HT-29 (cell line): Measurements from ENCODE around the gene BCAS3. TPM values are rescaled to one million over a fixed set of nuclear protein-coding genes. Genes with fewer than 3 reads are reported as not detected.
"Not testable (repeated sequence)": the region's sequence is repeated elsewhere in the genome, so short reads cannot be mapped to it uniquely, and the experiment has no call there.

Experiments used
- DNase-seq: peaks from one replicate; pipeline ENCODE4 v3.0.0-alpha.2; 2015; ENCODE audit warnings: low spot score
- total RNA-seq: library from RNA; depleted of rRNA; stranded (reverse); fragments of >200 nt; shearing (Covaris generic); gene quantifications from 2 replicates; pipeline ENCODE4 v1.2.3, GENCODE V29; 2014

The BCAS3 gene
- total RNA-seq, 1 experiment from 2014 or later, result 10.2 TPM

- DNase-seq, result no peak
Measured at GRCh38 chr17:61221597-61222471, 544.2 kb downstream of the BCAS3 start.

- no peak for DNase-seq
Measured at GRCh38 chr17:61223725-61224124, 546.1 kb downstream of the BCAS3 start.

- DNase-seq, result no peak
Measured at GRCh38 chr17:61225178-61225882, 547.7 kb downstream of the BCAS3 start.

- DNase-seq, result no peak
Measured at GRCh38 chr17:61227866-61228265, 550.2 kb downstream of the BCAS3 start.

- DNase-seq, result no peak
Measured at GRCh38 chr17:61230461-61230860, 552.8 kb downstream of the BCAS3 start.

- DNase-seq, result peak; percentile 36
Measured at GRCh38 chr17:61230972-61231820, 553.5 kb downstream of the BCAS3 start.

GRCh38 chr17:61232871-61233270, 555.2 kb downstream of the BCAS3 start:
- DNase-seq, result no peak

- no peak for DNase-seq
Measured at GRCh38 chr17:61233991-61234750, 556.5 kb downstream of the BCAS3 start.

GRCh38 chr17:61235001-61235826, 557.6 kb downstream of the BCAS3 start:
- DNase-seq, result no peak

- no peak for DNase-seq
Measured at GRCh38 chr17:61235827-61236197, 558.2 kb downstream of the BCAS3 start.

GRCh38 chr17:61237275-61237674, 559.6 kb downstream of the BCAS3 start:
- no peak for DNase-seq

GRCh38 chr17:61238455-61238933, 560.8 kb downstream of the BCAS3 start:
- no peak for DNase-seq

GRCh38 chr17:61239327-61239726, 561.7 kb downstream of the BCAS3 start:
- DNase-seq, result no peak

- no peak for DNase-seq
Measured at GRCh38 chr17:61239953-61240352, 562.3 kb downstream of the BCAS3 start.

GRCh38 chr17:61240851-61241468, 563.3 kb downstream of the BCAS3 start:
- no peak for DNase-seq

GRCh38 chr17:61244988-61245387, 567.3 kb downstream of the BCAS3 start:
- DNase-seq, result not testable (repeated sequence)

GRCh38 chr17:61245706-61246135, 568.1 kb downstream of the BCAS3 start:
- DNase-seq, result no peak

- DNase-seq, result peak; percentile 29
Measured at GRCh38 chr17:61247439-61247838, 569.8 kb downstream of the BCAS3 start.

- peak; percentile 90 for DNase-seq
Measured at GRCh38 chr17:61248399-61248798, 570.7 kb downstream of the BCAS3 start.
